ENCODE results near the gene ZNRF3.

GRCh38 chr22:28951530-28951929 lies 68.2 kb downstream of the ZNRF3 start:
- TF ChIP-seq CTCF (tag by site-specific recombination; IDR thresholded peaks at IDR 0.05): no peak
- TF ChIP-seq ZNF423 (tag by site-specific recombination; IDR thresholded peaks at IDR 0.05): no peak
- no peak for TF ChIP-seq ZNF658 (tag by site-specific recombination; IDR thresholded peaks at IDR 0.05)
- no peak for TF ChIP-seq ZNF768 (tag by site-specific recombination; IDR thresholded peaks at IDR 0.05)
- no peak for TF ChIP-seq ZNF202 (tag by site-specific recombination; IDR thresholded peaks at IDR 0.05; ENCODE audit: borderline replicate concordance)
- no peak for TF ChIP-seq ZNF639 (tag by site-specific recombination; IDR thresholded peaks at IDR 0.05)
- TF ChIP-seq ZNF837 (tag by site-specific recombination; IDR thresholded peaks at IDR 0.05): no peak
- TF ChIP-seq ZNF354C (tag by site-specific recombination; IDR thresholded peaks at IDR 0.05; ENCODE audit: borderline replicate concordance, low read depth): no peak
- TF ChIP-seq ZXDB (tag by site-specific recombination; IDR thresholded peaks at IDR 0.05): no peak
- no peak for TF ChIP-seq ZNF324 (tag by site-specific recombination; IDR thresholded peaks at IDR 0.05)
- no peak for TF ChIP-seq ZNF571 (tag by site-specific recombination; IDR thresholded peaks at IDR 0.05)
